Stimulated activated CD4-positive, alpha-beta T cell treated with anti-CD3 and anti-CD28 coated beads, TNF-alpha, amount 100 ng/mL, for 24 hours (primary cell): ENCODE measurements around the gene TWIST2.

Source experiments
- DNase-seq, 3 experiments: peaks; one replicate each; pipeline ENCODE4 v3.0.0-alpha.2; 2020; ENCODE audit warnings: low read depth in 3 of 3

Gene TWIST2

DNA sequence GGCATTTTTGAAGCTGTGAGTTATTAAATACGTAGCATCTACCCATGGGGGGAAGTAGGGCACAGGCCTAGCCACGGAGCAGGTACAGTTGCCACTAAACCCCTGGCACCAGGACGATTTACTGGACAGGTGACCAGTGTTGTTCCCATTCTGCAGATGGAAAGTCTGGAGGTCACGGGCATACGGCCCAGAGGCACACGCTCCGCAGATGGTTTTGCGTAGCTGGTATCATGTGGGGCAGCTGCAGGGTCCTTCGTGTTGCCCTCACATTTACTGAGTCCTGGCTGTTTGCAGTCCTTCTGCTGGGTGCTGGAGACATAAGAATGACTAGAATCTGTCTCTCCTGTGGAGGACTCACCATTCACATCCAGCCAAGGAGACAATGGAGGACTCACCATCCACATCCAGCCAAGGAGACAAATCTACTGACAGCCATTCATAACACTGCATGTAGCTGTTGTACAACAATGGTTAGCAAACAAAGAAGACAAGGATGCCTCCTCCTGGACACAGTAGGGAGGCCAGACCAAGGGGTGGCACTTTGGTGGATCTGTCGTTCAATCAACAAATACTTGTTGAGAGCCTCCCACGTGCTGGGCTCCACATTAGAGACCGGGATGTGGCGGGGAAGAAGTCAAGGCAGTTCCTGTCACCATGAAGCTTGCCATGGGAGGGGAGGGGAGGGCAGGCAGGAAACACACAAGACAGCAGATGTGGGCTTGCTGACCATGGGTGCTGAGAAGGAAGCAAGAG is 24.9 kb downstream of the TWIST2 start:
- no peak for DNase-seq

DNA sequence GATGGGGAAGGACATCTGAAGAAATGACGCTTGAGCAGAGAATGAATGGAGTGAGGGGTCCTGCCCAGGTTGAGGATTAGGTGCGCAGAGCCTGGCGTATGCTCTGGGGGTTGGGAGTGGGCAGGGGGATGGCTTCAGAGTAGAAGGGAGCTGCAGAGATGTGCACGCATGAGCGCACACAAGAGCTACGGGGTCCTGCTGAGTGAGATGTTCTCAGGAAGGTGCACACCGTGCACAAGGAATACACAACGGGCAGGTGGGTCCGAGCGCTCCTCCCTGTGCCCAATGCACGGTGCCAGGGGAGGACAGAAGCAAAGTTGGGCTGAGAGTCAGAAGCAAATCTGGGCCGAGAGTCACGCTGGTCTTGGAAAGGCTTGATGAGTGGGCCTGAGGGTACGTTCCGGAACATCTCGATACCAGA is 25.5 kb downstream of the TWIST2 start:
- no peak for DNase-seq

DNA sequence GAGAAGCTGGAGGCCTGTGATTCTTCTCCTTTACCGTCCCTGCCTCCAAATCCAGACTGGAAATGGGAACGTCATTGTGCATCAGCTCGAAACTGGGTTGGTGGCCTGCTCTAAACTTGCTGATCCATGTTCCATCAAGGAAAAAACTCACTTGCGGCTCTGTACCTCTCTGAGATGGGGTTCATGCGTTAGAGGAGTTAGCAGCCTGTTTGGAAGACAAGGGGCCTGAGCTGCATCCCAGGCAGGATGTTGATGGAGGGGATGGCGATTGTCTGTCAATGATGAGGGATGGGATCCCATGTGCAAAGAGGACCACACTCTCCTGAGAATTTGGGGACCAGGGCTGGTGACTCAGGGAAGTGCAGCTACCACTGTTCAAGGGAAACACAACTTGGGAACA is 26.0 kb downstream of the TWIST2 start:
- DNase-seq, result no peak

DNA sequence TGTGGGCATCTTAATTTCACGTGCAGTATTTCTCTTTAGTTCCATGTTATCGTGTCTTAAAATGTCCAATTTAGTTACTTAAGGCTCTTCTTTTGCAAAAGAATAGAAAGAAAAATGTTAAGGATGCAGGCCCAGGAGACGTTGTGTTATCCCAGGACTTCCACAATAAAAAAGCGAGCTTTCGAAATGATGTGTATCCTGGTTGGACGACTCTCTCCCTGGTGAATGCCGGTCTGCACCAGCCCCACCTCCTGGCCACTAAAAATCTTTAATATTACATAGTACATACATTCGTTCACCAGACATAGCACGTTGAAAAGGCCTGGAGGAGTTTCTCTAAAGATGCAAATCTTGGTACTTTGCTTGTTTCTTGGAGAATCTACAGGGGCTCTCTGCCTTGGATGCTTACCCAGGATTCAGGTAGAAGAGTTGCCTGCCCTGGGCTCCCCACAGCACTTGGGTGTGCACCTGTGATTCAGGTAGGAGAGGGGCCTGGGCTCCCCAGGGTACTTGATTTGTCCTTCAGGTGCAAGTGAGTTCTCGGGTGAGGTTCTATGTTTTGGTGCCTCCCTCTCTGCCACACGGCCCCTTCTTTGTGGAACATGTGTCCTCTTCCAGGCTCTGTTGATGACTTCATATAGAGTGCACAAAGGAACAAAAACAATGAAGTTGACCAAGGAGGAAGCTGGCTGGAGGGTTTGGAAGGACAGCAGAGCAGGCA is 26.6 kb downstream of the TWIST2 start:
- no peak for DNase-seq

DNA sequence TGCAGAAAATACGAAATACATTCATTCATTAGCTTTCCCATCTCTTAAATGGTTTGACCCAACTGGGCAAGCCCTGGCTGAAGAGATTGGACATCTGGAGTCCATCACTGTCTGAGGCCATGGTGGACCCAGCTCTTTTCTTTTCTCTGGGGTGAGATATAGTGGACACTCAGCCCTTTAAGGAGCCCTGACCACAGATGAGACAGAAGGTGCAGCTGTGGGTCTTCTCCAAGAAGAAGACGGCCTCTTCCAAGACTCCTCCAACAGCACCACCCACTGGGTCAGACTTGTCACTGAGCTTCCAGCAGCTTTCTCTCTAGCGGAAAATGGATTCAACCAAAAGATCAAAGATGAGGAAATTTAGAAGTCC is 27.2 kb downstream of the TWIST2 start:
- DNase-seq, result no peak

DNA sequence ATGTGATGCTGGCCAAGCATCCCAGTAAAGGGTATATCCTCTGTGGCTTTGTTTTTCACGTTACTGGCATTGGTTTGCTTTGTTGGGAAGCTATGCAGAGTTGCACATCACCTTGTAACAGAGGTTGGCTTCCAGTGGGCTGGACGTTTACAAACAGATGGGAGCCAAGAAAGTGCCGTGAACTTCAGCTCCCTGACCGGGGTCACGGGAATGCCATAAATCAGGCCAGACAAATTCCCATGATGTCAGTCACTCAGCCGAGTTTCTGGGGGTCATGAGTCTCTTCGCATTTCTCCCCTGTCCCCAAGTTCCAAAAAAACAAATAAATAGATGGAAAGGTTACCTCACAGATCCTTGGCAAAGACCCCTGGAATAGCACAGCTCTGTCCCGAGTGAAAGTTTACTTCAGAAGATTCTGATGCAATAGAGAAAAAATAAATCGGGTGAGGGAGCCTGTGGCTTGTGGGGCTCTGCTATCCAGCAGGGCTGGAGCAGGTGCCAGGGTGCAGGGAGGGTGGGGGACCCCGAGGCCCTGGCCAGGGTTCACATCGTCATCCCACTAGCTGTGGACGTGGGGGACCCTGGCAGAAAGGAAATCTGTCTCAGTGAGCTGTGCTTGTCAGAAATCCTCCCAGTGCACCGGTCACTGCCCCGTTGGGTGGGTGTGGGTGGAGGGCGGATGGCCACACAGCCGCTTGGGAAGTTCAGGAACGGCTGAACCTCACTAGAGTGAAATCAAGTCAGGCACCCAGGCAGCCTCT is 27.8 kb downstream of the TWIST2 start:
- no peak for DNase-seq

DNA sequence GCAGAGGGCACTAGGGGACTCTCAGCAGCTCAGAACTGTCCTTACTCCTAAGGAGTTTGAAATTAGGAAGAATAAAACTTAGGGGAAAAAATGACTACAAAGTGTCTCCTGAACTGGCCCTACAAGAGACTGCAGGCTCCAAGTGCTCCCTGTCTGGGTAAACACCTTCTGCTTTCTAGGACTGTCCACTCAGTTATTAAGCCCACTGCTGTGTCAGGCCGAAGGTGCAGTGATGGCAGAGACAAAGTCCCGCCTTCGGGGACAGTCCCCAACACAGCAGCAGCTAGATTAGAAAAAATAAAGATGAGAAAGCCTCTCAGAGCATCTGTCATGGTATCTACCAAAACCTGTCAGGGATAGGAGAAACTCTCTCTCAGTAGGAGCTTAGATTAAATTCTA is 28.3 kb downstream of the TWIST2 start:
- DNase-seq, result no peak

DNA sequence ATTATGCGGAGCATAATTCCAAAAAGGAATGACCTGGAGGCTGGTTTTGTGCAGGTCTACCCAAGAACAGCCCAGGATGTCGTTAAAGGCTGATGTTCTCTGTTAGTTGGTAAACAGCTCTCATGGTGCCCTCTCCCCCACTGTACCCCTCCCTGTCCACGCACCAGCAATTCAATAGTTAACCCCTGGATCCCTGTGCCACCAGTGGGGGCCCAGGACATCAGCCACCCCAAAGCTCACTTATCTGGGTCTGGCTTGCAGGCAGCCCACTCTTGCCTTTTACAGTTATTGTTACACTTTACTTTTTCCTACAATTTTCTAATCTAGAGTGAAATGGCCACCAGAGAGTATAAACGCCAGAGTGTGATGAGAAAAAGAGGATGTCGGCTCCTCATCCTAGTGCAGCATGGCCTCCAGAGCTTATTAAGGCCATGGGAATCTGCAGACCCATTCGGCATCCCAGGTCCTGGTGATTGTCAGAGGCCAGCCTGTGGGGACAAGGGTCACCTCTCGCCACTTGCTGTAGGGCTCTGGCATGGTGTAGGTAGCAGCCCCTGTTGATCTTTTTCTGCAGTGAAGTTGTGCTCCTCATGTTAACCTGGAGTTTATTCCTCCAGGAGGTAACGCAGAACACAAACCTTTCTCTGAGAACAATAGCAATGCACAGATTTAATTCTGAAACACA is 30.3 kb downstream of the TWIST2 start:
- DNase-seq, result no peak

DNA sequence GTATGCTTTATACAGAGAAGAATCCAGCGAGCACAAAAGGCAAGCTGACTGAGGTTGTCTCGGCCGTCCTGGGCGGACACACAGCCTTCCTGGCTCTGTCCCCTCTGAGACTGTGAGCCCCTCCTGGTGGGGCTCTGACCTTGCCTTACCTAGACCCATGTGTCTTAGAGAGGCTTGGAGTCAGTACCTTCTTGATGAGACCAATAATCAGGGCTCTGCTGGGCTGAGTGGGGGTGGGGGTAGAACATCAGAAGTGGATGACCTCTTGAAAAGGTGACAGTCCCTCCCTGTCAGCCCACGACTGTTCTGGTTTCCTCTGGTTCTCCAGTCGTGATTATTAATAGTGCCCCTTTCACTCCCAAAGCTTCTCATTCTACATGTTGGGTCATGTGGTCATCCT is 31.2 kb downstream of the TWIST2 start:
- no peak for DNase-seq

DNA sequence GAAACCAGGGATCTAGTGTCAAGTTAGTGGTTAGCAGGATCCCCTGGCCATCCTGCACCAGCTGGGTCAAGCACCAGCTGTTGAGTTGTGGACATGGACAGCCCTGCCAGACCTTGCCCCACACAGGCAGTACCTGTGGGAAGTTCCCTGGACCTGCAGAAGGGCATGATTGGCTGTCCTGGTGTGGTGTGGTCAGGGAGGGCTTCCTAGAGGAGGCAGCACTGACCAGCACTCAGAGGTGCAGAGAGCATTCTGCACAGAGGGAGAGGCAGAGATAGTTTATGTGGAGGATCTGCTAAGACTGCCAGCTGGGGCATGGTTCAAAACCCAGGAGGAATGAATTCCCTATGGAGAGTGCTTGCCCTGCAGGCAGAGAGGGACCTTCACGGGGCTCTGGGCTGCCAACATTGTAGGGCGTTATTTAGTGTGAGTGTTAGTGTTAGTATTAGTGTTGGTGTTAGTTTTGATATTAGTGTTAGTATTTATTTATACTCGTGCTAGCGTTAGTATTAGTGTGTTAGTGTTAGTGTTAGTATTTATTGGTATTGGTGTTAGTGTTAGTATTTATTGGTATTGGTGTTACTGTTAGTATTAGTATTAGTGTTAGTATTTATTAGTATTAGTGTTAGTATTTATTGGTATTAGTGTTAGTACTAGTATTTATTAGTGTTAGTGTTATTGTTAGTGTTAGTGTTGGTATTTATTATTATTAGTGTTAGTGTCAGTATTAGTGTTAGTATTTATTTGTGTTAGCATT is 31.9 kb downstream of the TWIST2 start:
- peak in 1 of 3 experiments; percentile 14 for DNase-seq

DNA sequence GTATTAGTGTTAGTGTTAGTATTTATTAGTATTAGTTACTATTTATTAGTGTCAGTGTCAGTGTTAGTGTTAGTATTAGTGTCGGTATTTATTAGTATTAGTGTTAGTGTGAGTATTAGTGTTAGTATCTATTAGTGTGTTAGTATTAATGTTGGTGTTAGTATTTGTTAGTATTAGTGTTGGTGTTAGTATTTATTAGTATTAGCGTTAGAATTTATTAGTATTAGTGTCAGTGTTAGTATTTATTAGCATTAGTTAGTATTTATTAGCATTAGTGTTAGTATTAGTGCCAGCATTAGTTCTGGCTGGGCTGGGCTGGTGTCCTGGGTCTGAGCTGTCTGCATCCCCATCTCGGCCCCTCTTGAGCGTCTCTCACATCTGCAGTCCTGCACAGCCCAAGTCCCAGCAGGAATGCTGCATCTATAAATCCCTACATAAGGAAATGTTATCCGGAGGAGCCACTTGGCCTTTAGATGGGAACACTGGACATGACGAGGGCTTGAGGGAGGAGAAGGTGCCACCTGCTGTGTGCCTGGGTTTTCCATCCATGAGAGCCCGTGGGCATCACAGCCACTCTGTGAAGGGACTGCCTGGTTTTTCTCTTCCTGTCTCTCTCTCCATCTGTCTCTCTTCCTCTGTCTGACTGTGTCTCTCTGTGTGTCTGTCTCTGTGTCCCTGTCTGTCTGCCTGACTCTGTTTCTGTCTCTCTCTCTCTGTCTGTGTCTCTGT is 33.6 kb downstream of the TWIST2 start:
- DNase-seq, result no peak

DNA sequence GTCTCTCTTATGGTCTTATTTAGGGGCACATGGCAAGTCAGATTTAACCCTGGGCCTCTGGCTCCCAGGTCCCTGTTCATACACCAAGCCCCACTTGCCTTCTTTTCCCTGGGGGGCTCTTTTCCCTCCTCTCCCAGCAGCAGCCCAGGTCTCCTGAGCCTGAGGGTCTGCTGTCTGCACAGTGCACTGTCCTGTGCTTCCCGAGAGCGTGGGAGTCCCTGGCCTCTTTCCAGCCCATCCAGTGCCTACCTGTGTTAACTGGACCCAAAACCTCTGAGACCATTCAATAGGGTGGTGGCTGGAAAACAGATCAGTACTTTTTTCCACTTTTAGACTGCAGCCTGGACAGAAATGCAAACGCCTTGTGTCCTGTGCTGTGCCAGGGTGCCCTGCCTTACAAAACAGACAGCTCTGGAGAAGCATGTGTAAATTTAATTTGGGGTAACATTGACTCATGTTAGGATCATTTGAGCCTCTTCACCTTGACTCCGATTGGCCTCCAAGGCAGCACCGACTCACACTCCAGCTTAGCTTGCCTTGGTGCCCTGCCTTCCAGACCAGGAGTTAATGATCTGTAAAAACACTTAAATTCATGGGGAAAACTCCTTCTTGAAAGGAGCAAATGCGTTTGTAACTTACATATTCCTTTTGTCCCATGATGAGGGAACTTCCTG is 34.3 kb downstream of the TWIST2 start:
- DNase-seq, result no peak

DNA sequence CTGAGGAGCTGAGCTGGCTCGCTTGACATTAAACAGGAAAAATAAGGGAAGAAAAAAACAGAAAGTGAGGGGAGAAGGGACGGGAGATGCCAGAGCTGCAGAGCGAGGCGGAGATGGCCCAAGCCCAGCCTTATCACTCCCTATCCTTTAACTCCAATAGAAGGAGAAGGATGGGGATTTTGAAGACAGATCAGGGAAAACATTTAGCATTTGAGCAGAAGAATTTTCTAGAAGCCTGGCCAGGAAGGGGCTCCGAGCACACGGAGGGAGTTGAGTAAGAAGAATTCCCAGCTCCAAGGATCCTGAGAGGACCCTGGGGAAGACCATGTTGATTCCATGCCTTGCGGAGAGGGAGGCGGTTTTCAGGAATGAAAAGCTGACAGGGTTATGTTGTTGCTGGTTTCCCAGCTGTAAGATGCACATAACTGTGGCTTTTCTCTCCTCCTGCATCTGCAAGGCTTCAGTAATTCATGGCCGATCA is 35.6 kb downstream of the TWIST2 start:
- DNase-seq, result no peak

DNA sequence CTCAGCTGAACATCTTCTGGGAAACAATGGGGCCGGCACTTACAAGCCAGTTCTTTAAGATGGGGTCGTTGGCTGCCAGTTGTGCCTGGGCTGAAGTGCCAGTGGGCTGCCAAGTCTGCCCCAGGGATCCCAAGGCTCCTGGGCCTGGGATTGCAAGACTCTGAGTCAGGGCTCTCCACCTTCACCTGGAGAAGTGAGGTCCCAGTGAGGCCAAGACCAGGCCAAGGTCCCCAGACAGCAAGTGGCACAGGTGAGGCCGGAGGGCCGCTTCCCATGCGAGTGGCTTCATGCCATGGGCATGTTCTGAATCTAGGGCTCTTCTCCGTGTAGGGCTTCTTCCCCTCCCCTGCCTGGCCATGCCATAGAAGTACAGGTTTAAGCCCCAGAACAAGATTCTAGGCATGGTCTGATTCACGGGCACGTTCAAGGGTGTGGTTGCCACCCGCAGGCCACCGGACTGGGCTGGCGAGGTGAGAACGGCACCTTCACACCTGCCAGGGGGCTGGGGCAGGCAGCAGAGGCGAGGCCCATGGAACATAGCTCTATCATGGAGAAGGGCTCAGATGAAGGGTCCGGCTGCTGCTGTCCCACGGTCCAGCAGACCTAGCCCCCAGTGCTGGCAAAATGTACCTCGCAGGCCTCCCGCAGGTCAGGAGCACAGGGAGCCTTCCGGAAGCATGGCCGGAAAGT is 36.4 kb downstream of the TWIST2 start:
- DNase-seq, result no peak

DNA sequence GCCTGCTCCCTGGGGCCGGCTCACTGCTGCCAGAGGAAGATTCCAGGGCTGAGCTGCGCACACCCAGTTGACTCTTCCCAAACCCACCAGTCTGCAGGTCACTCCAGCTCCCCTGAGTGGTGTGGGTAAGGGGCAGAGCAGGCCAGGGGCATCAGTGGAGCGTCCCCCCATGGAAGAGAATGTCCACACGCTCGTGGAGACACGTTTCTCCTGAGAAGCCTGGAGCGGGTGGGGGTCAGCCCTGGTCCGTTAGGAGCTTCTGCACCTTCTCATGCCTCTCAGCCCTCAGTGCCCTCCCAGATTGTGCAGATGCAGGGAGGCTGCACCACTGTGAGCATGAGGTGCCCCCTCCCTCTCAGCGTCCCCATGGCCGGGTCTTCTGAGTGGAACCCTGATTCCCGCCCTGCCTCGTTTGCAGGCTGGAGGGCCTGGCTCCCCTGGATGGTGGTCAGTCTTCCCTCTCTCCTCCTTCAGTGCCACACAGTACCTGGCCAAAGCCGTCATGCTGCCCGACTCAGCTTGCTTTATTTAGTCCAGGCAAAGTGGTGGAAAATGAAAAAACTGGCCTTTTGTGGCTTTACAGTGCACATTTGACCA is 37.0 kb downstream of the TWIST2 start:
- no peak for DNase-seq

DNA sequence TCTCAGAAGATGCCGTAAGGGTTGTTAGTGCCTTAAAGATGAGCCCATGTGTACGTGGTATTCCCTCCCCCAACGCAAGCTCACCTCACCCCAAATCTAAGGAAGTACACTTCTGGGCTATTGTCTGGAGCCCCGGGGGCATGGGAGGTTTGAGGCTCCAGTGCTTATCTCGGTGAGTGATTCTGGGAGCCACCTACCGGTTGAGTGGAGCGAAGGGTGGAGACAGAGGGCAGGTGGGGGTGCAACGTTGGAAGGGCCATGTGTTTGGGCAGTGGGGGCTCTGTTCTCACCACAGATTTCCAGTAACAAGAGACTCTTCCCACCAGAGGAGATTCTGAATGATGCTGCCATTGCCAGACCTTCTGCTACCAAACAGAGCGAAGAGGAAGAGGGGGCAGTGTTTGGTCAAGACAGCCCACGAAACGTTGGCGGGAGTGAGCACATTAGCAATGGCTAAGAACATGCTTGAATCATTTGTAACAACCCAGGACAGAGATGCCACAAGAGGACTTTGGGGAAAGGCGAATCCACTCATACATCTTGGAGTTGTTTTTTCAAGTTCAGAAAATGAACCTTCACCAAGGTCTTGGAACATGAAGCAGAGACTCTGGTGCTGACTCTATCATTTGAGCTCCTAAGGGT is 38.7 kb downstream of the TWIST2 start:
- no peak for DNase-seq

DNA sequence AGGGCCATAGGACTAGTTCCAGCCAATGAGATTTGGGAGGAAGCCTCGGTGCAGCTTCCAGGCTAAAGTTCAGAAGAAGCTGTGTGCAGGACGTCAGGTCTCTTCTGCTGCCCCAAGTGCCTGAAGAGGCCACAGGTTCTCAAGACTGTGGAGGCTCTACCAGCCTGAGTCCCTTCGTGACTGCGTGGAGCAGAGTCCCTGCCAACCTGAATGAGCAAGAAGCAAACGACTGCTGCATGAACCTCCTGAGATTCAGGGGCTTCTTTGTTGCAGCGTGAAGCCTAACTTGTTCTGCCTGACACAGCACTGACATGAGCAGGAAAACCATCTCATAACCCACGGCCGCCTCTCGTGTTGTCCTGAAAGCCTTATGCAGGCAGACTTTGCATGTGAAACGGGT is 39.7 kb downstream of the TWIST2 start:
- DNase-seq, result no peak

DNA sequence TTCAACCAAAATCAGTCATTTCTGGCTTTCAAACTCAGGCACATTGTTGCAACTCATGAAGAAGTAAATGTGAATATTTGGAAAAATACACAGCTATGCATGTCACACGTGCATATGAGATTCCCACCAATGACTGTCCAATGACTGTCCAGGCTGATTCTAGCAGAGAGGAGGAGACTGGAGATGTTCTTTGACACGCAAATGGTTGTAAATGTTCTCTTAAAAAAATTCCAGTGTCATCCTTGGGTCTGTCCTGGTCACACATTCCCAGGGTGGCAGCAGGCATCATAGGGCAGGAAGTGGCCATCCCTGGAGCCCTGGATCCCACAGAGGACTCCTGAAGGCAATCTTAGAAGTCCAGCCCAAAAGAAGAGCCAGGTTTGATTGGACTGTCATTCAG is 40.9 kb downstream of the TWIST2 start:
- DNase-seq, result no peak

DNA sequence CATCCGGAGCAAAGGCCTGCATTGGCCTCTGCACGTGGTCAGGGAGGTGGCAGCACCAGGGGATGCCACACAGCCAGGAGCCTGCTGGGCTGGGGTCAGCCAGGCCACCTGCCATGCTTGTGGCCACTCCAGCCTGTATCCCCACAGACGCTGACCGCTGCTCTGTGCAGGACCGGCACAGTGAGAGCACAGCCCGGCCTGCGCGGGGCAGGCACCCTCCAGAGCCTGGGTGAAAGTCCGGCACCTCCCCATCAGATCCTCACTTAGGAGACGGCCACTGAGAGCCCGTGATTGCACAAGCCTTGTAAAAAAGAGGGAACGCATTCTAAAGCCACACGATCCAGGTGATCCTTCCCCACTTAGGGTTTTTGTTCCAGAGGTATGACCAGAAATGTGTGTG is 42.2 kb downstream of the TWIST2 start:
- DNase-seq, result no peak
